Measurements from ENCODE around the gene SP1.
"Not testable (repeated sequence)": the region's sequence is repeated elsewhere in the genome, so short reads cannot be mapped to it uniquely, and the experiment has no call there.

- TF ChIP-seq CTCF, POLR2A (IDR thresholded peaks at IDR 0.05): not testable (repeated sequence)
These were observed 35.9 kb downstream of the SP1 start for GRCh38 chr12:53415752-53416389.
